Liver (tissue), 9 donors: ENCODE measurements around the gene CEP89. TPM values are rescaled to one million over a fixed set of nuclear protein-coding genes. Genes with fewer than 3 reads are reported as not detected.

Source experiments
- DNase-seq: peaks from one replicate; pipeline ENCODE4 v3.0.0-alpha.2; 2017; ENCODE audit warnings: low spot score
- H3K27ac ChIP-seq, 2 donors: one replicate each; pipeline ENCODE4 v1.7.0; 2013; ENCODE audit warnings: inconsistent platforms in 2 of 2, low read length in 2 of 2, control low read depth in 1 of 2, low read depth in 1 of 2, mild to moderate bottlenecking in 1 of 2
- H3K27me3 ChIP-seq, 4 donors: one replicate each; pipeline versions ENCODE4 v1.6.1 to v1.7.0; 2013; ENCODE audit warnings: low read length in 3 of 4, inconsistent platforms in 1 of 4, mild to moderate bottlenecking in 1 of 4, moderate library complexity in 1 of 4; ENCODE audit not compliant: control insufficient read depth in 4 of 4, insufficient read depth in 4 of 4
- H3K36me3 ChIP-seq, 4 donors: one replicate each; pipeline versions ENCODE4 v1.6.1 to v1.7.0; 2013; ENCODE audit warnings: low read length in 3 of 4, mild to moderate bottlenecking in 3 of 4, low read depth in 1 of 4, moderate library complexity in 1 of 4; ENCODE audit not compliant: control insufficient read depth in 4 of 4, insufficient read depth in 3 of 4
- H3K4me1 ChIP-seq, 4 donors: one replicate each; pipeline versions ENCODE4 v1.6.1 to v1.7.0; 2013; ENCODE audit warnings: low read length in 3 of 4, mild to moderate bottlenecking in 3 of 4, moderate library complexity in 1 of 4; ENCODE audit not compliant: control insufficient read depth in 4 of 4, insufficient read depth in 4 of 4
- H3K4me3 ChIP-seq, 3 donors: one replicate each; pipeline versions ENCODE4 v1.6.1 to v1.7.0; 2013; ENCODE audit warnings: low read length in 3 of 3, control low read depth in 1 of 3, low read depth in 1 of 3, mild to moderate bottlenecking in 1 of 3
- H3K9ac ChIP-seq, 2 donors: one replicate each; pipeline ENCODE4 v1.7.0; 2013; ENCODE audit warnings: low read length in 2 of 2, mild to moderate bottlenecking in 2 of 2, moderate library complexity in 2 of 2, control low read depth in 1 of 2, low read depth in 1 of 2
- H3K9me3 ChIP-seq, 4 donors: one replicate each; pipeline versions ENCODE4 v1.6.1 to v1.7.0; 2013; ENCODE audit warnings: low read length in 3 of 4; ENCODE audit not compliant: control insufficient read depth in 4 of 4
- ATF3 ChIP-seq: IDR thresholded peaks from 2 replicates; pipeline ENCODE4 v1.6.1; 2016; ENCODE audit warnings: antibody characterized with exemption
- CTCF ChIP-seq: fragments of 150-350 bp; IDR thresholded peaks from 2 replicates; pipeline ENCODE4 v1.5.1; 2017; ENCODE audit warnings: improper control_type of control experiment, low read depth, low read length; ENCODE audit not compliant: missing input control
- EGR1 ChIP-seq, 2 donors: IDR thresholded peaks; 2 replicates each; pipeline ENCODE4 v1.6.1; 2016 to 2018; ENCODE audit warnings: antibody characterized with exemption in 2 of 2, low read depth in 2 of 2
- FOXA1 ChIP-seq: IDR thresholded peaks from 2 replicates; pipeline ENCODE4 v1.6.1; 2016; ENCODE audit warnings: antibody characterized with exemption
- FOXA2 ChIP-seq: IDR thresholded peaks from 2 replicates; pipeline ENCODE4 v1.6.1; 2016; ENCODE audit warnings: antibody characterized with exemption
- GABPA ChIP-seq, 2 donors: IDR thresholded peaks in 1 of 2; conservative IDR thresholded peaks in 1 of 2; 2 replicates each; pipeline ENCODE4 v1.6.1; 2016; ENCODE audit warnings: antibody characterized with exemption in 2 of 2, mild to moderate bottlenecking in 1 of 2, moderate library complexity in 1 of 2
- HNF4A ChIP-seq, 2 donors: conservative IDR thresholded peaks; 2 replicates each; pipeline ENCODE4 v1.6.1; 2016; ENCODE audit warnings: antibody characterized with exemption in 2 of 2, mild to moderate bottlenecking in 2 of 2
- HNF4G ChIP-seq: IDR thresholded peaks from 2 replicates; pipeline ENCODE4 v1.6.1; 2016; ENCODE audit warnings: antibody characterized with exemption
- JUND ChIP-seq, 2 donors: IDR thresholded peaks; 2 replicates each; pipeline ENCODE4 v1.6.1; 2016; ENCODE audit warnings: antibody characterized with exemption in 2 of 2
- MAX ChIP-seq: IDR thresholded peaks from 2 replicates; pipeline ENCODE4 v1.6.1; 2016; ENCODE audit warnings: antibody characterized with exemption
- NR2F2 ChIP-seq: IDR thresholded peaks from 2 replicates; pipeline ENCODE4 v1.6.1; 2016; ENCODE audit warnings: antibody characterized with exemption
- RAD21 ChIP-seq, 2 donors: IDR thresholded peaks; 2 replicates each; pipeline ENCODE4 v1.6.1; 2016; ENCODE audit warnings: antibody characterized with exemption in 2 of 2, mild to moderate bottlenecking in 2 of 2
- REST ChIP-seq: IDR thresholded peaks from 2 replicates; pipeline ENCODE4 v1.6.1; 2016; ENCODE audit warnings: antibody characterized with exemption, mild to moderate bottlenecking
- SP1 ChIP-seq: IDR thresholded peaks from 2 replicates; pipeline ENCODE4 v1.6.1; 2018; ENCODE audit warnings: antibody characterized with exemption, mild to moderate bottlenecking
- TAF1 ChIP-seq: conservative IDR thresholded peaks from 2 replicates; pipeline ENCODE4 v1.6.1; 2016; ENCODE audit warnings: antibody characterized with exemption, mild to moderate bottlenecking
- YY1 ChIP-seq: IDR thresholded peaks from 2 replicates; pipeline ENCODE4 v1.6.1; 2016; ENCODE audit warnings: antibody characterized with exemption, mild to moderate bottlenecking
- WGBS: extraction: QIAGEN DNeasy Blood & Tissue Kit; methylation state at CpG from one replicate; pipeline ENCODE4 v1.1.7; 2013; 5-methylcytosine and 5-hydroxymethylcytosine counted together
- polyA plus RNA-seq, 2 donors: library from polyadenylated mRNA; stranded (reverse) in 1 of 2; unstranded in 1 of 2; fragments of 200-250 nt in 1 of 2; fragments of >200 nt in 1 of 2; fragmentation: Nextera tagmentation in 1 of 2; extraction: Ambion mirVana in 1 of 2; gene quantifications; one replicate each; pipeline versions ENCODE4 v1.2.1 to v1.2.3, GENCODE V29; 2013 to 2015
- total RNA-seq, 2 donors: library from RNA; depleted of rRNA; stranded (reverse); fragments of >200 nt; gene quantifications; one replicate each; pipeline ENCODE4 v1.2.3, GENCODE V29; 2014
- donor health status: healthy.
- donor health status: healthy.
- donor health status: healthy.
- donor health status: healthy.
- donor health status: healthy.

The CEP89 gene
- total and polyA plus RNA-seq, 4 donors = 2.0 to 2.9 (median 2.4) TPM

GRCh38 chr19:32928806-32929205 is 43.0 kb downstream of the CEP89 start:
- 80% methylated on average over 2 of the region's 2 CpGs for WGBS
- H3K9ac ChIP-seq = no peak overlapping the region
- no peak for DNase-seq
- H3K4me1 ChIP-seq = no peaks in the 10 kb centered on the region
- H3K9me3 ChIP-seq = peaks cover 0 to 6% (median 3%) of the 10 kb centered on the region in 4 donors
- no peaks in the 10 kb centered on the region for H3K27me3 ChIP-seq
- H3K4me3 ChIP-seq = peak overlapping the region in 1 of 3 donors; percentile 49
- H3K27ac ChIP-seq = no peak overlapping the region
- TF ChIP-seq JUND (IDR thresholded peaks at IDR 0.05) (no peak), SP1 (no peak), TAF1 (no peak), RAD21 (IDR thresholded peaks at IDR 0.05) (no peak), GABPA (IDR thresholded peaks at IDR 0.05 in 1 of 2, conservative IDR thresholded peaks at IDR 0.05 in 1 of 2) (no peak), FOXA1 (no peak)
- H3K36me3 ChIP-seq = peaks cover 2 to 15% (median 12%) of the 10 kb centered on the region in 4 donors

GRCh38 chr19:32924200-32924599 is 47.6 kb downstream of the CEP89 start:
- no peak for TF ChIP-seq CTCF
- no peak for TF ChIP-seq HNF4A (conservative IDR thresholded peaks at IDR 0.05)
- TF ChIP-seq MAX = no peak
- no peak for TF ChIP-seq FOXA2
- TF ChIP-seq REST = no peak
- no peak for TF ChIP-seq GABPA (IDR thresholded peaks at IDR 0.05 in 1 of 2, conservative IDR thresholded peaks at IDR 0.05 in 1 of 2)
- TF ChIP-seq JUND (IDR thresholded peaks at IDR 0.05) = no peak
- TF ChIP-seq NR2F2 = no peak
- no peak for TF ChIP-seq ATF3
- no peak for TF ChIP-seq FOXA1
- no peak for TF ChIP-seq HNF4G
- no peak for TF ChIP-seq SP1
- no peak for TF ChIP-seq YY1
- TF ChIP-seq EGR1 (IDR thresholded peaks at IDR 0.05; ENCODE audit: low read depth in 2 of 2) = no peak
- no peak for DNase-seq
- Histone ChIP-seq H3K9ac (no peak overlapping the region), H3K36me3 (peaks cover 0 to 13% (median 12%) of the 10 kb centered on the region in 4 donors), H3K4me1 (no peaks in the 10 kb centered on the region), H3K9me3 (peaks cover 0 to 6% (median 3%) of the 10 kb centered on the region in 4 donors), H3K27me3 (no peaks in the 10 kb centered on the region), H3K27ac (no peak overlapping the region), H3K4me3 (no peak overlapping the region)
- WGBS = 93% methylated on average over 6 of the region's 6 CpGs
